HG03196 (cell line): ENCODE results near the gene CLN5.
"Not testable (repeated sequence)": the region's sequence is repeated elsewhere in the genome, so short reads cannot be mapped to it uniquely, and the experiment has no call there.

Source experiments
- ATAC-seq: cut with Tn5 transposase; IDR thresholded peaks from one replicate; pipeline ENCODE4 v1.9.1; 2021; ENCODE audit not compliant: unreplicated experiment

Gene CLN5

DNA sequence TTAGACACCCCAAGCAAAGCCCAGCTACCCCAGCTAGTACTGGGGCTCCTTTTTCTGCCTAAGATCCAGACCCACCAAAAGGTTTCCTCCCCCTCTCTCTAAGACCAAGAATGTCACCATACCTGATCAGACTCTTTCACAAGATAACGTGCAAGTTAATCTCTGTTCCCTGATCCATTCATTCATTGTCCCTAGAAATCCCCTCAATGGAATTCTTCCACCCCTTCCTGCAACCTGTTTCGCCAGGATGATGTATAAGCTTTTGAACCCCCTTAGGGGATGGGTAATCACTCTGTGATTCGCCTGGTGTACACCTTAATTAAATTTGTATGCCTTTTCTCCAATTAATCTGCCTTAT is 17.3 kb upstream of the CLN5 start:
- ATAC-seq, result no peak

DNA sequence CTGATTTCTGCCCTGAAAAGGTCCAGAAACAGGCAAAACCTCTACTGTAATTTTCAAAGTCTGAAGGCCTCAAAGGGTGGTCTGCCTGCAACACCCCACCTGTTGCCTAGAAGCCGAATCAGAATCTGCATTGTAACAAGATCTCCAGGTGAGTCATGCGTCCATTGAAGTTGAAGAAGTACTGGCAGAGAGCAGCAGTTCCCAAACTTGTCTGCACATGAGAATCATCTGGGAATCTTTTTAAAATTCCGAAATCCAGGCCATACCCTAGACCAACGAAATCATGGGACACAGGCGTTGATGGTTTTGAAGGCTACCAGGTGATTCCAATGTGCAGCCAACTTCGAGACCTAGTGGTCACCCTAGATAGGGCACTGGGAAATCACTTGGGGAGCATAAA is 16.0 kb upstream of the CLN5 start:
- no peak for ATAC-seq

DNA sequence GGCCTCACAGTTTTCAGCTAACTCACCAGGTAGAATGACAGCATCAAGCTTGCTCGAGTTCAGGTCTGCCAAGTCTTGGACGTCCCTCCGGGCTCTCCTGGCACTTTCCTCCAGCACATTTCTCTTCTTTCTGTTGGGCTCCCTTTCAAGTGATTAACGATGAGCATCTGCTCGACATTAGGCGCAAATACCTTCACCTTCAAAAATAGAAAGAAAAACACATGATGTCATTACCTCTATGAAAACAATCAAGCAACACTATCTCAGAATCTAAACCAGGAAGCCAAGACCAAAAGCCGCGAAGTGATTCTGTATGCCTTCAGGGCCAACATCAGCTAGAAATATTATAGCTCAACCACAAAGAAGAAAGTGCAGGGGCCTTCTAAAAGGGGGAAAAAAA is 15.4 kb upstream of the CLN5 start:
- no peak for ATAC-seq

DNA sequence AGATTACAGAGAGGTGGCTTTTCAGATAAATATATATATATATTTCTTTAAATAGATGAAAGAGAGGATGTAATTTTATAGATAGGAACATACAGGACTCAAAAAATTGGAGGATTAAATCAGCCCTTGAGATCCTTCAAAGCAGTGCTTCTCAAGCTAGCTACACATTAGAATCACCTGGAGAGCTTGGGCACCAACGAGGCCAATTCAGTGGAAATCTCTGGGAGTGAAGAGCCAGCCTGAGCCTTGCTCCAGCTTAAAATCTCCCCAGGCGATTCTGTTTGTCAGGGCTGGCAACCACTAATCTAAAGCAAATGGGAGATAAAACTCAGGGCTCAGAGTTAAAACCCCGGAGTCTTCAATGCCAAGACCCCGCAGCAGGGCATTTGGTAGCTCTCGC is 15.0 kb upstream of the CLN5 start:
- ATAC-seq, result no peak

DNA sequence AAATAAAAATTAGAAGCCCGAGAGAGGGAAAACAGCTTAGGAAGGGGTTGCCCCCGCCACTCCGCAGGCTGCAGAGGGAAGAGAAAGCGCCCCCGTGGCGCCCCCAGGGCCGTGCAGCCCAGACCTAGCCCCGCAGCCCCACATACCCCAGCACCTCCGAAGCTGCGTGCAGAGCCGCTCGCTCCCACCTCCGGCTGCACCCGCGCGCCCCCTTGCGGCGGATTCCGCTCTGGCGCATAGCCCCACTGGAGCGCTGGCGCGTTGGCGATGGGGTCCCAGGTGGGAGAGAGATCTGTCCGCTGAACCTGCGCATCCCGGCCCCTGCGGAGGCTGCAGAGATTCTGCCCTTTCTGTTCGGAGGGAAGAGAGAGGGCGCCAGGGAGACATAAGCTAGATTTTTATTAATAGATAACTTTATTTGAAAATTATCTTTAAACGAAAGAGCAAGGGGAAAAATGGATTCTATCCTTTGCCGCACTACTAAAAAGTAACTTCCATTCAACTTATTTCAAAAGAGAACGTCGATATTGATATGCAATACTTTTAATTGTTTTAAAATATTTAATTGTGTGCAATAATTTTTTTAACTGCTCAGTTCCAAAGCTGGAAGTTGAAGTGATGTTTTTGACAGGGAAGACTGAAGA is 11.7 kb upstream of the CLN5 start:
- peak; percentile 100 for ATAC-seq

DNA sequence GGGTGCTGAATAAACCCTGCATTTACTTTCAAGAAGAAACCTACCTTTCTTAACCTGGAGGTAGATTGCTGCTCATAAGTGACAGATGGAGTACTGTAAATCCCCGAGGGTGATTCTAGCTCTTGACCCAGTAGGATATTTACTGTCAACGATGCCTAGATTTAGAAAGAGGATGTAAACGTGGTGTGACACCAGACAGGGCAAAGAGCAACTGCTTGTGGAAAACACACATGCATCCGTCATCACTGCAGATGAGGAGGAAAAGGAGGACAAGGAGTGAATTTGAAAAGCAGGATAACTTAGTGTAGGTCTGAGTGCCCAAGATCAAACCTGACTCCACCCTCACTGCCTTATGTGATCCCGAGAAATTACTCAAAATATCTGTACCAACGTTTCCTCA is 9.8 kb upstream of the CLN5 start:
- no peak for ATAC-seq

DNA sequence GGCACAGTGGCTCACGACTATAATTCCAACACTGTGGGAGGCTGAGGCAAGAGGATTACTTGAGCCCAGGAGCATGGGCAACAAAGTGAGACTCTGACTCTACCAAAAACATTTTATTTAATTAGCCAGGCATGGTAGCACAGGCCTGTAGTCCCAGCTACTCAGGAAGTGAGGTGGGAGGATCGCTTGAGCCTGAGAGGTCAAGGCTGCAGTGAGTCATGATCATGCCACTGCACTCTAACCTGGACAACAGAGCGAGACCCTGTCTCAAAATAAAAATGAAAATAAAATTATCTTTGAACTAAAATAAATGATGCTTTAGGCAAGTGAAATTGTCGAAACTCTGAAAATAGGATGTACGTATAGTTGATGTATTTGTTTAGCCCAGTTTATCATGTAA is 8.2 kb upstream of the CLN5 start:
- ATAC-seq, result no peak

DNA sequence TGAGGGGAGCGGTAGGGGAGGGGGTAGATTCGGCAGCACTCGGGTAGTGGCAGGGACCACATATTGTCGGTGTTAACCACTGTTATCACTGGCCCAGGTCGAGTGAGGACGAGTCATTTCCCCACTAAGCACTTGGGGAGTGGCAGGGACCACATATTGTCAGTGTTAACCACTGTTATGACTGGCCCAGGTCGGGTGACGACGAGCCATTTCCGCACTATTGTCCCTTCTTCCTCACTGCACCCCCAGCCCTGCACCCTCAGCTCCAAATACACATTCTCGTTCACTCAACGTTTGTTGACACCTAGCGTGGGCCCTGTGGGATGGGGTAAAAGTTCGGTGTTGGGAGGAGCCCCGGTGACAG is 467 bp upstream of the CLN5 start:
- ATAC-seq, result peak; percentile 53

DNA sequence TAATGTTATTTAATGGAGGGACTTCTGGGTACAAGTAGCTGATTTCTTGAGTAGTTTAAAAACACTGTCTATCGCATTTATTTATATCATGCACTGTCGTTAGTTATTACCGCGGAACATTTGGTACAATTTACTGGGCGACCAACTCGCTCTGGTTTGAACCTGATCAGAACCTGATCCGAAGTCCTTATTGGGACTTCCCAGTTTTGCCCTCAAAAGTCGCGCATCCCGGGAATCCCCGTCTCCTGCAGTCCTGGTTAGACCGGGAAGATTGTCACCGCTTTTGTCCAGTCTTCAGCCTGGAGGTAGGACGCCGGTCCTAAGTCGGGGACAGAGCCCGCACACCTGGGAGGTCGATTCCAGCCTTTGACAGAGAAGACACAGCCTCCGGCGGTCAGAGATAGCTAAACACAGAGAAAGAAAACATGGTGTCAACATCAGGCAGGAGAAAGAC is 694 bp downstream of the CLN5 start:
- no peak for ATAC-seq

DNA sequence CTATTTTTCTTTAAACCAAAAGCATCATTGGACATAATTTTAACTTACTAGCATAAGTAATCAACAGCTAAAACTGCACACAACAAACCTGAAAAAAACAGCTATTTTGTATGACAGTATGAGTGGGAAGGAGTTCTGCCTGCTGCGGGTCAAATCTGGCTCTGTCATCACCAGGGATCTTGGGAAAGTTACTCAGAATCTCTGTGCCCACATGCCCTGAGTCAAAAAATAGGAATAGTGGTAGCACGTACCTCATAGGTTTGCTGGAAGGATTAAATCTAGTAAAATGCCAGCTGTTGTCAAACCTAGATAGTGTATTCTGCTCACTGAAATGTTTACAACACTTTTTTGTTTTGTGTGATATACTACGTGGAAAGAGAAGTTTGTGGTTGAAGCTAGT is 1.1 kb downstream of the CLN5 start:
- no peak for ATAC-seq

DNA sequence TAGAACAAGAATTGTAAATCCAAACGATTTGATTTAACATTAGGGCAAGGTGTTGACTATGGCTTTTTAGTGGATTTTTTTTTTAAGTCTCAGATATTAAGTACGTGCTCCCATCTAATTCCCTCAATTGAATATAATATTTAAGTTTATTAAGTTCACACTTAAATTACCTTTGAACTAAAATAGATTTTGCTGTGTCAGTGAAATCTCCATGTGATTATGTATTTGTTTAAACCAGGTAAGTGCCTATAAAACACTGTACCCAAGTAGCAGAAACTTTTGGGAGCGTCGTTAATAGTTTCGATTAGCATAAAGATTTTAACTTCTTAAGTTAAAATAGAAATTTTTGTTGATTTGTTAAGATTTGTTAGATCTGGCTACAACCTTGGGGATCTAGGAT is 1.6 kb downstream of the CLN5 start:
- ATAC-seq, result no peak

DNA sequence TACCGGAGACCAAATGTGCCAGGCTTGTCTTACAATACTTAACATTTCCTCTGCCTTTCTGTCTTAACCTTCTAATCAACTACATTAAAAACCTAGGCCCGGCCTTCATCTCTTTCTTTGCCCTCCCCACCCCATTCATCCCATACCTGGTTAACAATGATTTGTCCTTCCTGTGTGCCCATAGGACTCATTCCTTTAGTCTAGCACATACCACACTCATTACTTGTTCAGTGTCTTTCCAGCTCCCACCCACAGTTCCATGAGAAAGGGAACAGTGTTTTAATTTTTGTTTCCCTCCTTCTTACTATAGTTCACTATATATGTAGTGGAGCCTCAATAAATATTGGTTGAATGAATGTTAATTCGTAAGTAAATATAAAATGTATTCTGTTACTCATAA is 2.4 kb downstream of the CLN5 start:
- ATAC-seq, result no peak

DNA sequence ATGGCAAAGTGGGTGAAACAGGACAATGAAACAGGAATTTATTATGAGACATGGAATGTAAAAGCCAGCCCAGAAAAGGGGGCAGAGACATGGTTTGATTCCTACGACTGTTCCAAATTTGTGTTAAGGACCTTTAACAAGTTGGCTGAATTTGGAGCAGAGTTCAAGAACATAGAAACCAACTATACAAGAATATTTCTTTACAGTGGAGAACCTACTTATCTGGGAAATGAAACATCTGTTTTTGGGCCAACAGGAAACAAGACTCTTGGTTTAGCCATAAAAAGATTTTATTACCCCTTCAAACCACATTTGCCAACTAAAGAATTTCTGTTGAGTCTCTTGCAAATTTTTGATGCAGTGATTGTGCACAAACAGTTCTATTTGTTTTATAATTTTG is 8.6 kb downstream of the CLN5 start:
- ATAC-seq, result no peak

DNA sequence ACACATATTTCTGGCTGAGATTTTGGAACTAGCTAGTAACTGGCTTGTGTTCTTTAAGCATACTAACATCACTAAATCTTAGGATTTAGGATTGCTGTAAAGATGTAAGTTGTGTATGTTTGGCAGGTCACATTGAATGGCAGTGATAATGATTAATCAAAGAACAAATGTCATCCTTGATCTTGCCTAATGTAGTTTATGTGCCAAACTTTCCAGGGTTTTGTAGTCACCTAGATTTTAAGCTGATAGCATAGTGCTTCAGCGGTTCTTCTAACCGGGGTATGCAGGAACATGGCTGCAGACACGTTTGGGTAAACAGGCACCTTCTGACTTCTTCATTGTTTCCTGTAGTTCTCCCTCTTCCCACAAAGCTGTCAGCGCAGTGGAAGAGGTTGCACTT is 9.7 kb downstream of the CLN5 start:
- no peak for ATAC-seq

DNA sequence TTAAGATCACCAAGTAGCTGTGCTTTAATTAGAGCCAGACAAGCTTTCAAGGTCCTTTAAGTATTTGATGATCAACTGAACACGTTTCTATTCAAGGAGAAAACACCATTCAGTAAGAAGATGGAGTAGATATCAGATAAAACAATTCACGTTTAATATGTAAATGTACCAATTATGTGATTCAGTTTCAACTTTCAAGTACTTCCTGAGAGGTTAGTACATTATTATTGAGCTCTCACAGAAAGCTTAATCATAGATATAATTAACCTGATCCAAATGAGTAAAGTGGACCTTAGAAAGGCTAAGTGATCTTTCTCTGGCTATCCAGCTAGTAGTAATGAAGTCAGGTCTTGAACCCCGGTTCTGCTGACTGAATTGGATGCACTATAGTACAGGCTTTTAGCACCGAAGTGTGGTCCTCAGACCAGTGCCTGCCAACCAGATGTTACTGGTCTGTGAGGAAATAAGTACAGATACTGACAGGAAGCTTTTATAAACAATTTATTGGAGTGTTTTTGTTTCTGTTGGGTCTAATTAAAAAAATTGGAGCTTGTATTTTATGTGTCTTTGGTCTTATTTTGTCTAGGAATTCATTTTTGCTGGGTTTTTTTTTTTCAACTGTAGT is 10.2 kb downstream of the CLN5 start:
- ATAC-seq, result no peak

DNA sequence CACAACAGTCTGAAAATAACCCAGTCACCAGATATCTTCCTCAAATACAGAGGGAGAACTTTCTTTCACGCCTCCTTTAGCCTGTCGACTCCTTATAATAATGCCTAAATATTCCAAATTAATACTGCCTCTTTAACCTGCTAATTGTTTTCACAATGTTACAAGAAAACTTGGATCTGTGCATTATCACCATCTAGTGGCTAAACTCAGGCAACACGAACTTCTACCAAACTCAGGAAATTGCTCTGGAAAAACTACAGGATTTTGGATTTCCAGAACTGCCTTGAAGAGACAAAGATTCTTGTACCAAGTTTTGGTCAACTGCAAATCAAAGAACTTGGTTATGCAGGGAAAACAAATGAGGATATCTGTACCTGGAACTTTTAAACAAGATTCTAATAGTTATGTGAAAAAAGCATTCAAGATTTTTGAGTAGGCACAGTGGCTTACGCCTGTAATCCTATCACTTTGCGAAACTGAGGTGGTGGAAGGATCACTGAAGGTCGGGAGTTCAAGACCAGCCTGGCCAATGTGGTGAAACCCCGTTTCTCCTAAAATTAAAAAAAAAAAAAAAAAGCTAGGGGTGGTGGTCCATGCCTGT is 10.8 kb downstream of the CLN5 start:
- no peak for ATAC-seq

DNA sequence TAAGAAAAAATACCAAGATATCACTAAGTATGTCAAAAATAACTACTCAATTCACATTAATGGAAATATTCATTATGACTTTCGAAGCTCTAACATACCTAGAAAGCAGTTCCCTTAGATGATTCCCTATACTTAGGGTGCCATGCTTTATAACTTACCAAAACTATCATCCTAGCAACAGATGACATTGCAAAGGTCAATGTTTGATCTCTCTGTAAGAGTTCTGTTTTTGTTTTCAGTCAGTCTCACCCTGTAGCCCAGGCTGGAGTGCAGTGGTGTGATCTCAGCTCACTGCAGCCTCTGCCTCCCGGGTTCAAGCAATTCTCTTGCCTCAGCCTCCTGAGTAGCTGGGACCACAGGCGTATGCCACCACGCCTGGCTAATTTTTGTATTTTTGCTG is 16.5 kb downstream of the CLN5 start:
- ATAC-seq, result not testable (repeated sequence)

DNA sequence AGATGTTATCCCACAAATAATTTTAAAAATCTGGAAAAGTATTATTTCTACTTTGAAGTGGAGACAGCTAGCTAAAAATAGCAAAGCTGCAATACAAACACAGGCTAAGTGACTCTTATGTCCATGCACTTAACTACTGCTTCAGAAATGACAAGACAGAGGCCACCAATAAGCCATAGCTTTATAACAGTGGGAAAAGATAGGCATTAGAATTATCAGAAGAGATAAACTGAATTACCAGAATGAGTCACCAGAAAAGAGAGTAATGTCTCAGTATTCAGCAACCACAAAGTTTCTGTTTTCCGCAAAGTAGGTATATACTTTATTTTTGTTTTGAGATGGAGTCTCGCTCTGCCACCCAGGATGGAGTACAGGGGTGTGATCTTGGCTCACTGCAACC is 17.1 kb downstream of the CLN5 start:
- ATAC-seq, result no peak

DNA sequence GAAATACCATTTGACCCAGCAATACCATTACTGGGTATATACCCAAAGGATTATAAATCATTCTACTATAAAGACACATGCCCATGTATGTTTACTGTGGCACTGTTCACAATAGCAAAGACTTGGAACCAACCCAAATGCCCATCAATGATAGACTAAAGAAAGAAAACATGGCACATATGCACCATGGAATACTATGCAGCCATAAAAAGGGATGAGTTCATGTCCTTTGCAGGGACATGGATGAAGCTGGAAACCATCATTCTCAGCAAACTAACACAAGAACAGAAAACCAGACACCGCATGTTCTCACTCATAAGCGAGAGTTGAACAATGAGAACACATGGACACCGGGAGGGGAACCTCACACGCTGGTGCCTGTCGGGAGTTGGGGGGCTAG is 17.8 kb downstream of the CLN5 start:
- not testable (repeated sequence) for ATAC-seq

DNA sequence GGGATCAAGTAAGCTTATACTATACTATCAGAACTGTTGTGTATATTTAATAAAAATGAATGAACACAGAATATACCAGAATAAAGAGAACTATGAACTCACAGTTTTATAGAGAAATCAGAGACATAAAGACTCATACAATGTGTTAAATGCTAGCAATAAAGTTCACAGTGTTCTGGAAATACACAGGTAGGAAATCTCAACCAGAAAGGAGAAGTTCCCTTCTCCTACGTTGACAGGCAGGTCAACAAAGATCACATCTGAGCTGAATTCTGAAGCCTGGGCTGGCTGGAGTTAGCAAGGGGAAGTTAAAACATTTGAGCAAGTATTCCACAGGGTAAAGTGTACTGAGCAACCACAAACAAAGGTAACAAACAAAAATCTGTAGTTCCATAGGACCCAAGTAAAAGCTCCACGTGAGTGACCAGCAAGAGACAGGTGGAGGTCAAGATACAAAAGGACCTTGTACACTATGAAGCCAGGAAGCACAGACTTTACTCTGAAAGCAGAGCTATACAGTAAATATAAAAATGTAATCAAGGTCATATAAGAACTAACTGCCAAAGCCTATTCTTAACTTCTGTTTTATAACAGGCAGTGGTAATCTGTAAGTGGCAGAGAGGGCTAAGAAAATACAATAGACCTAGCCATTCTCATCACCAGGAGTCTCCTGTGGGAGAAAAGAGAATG is 22.1 kb downstream of the CLN5 start:
- no peak for ATAC-seq

DNA sequence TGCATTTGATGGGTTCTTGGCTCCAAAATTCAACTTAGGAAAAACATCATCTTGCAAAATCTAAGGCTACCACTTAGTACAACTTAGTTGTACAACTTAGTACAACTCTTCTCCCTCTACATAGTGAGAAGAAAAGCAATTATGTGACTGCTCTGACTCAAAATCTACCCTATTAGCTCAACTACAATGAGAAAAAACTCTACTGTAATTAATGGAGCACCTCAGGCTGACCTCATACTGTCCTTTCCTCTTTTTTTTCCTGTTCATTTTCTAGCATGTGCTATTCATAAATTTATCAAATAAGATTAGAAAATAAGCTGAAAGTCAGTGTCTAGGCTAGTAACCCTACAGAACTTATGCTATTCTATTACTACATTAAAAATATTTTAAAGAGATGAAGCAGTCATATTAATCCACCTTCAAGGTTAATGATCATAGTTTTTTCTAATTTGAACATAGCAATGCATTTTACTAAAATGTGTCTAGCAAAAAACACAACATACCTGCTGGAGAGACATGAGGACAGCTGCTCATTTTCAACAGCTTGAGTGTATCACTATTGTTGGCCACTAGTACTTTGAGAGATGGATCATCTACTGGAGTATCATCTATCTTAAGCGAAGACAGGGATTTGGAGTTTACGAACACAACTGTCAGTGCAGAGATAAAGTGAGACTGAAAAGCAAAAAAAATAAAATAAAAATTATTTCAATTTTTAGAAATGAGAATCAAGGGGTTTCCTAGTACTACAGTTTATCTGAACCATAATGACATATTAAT is 23.2 kb downstream of the CLN5 start:
- ATAC-seq, result no peak
